GM21737 (cell line): ENCODE data around the gene ARID2.

Source experiments
- ATAC-seq: cut with Tn5 transposase; IDR thresholded peaks from one replicate; pipeline ENCODE4 v1.9.1; 2021; ENCODE audit warnings: mild to moderate bottlenecking, moderate library complexity; ENCODE audit not compliant: unreplicated experiment

ARID2 gene

DNA sequence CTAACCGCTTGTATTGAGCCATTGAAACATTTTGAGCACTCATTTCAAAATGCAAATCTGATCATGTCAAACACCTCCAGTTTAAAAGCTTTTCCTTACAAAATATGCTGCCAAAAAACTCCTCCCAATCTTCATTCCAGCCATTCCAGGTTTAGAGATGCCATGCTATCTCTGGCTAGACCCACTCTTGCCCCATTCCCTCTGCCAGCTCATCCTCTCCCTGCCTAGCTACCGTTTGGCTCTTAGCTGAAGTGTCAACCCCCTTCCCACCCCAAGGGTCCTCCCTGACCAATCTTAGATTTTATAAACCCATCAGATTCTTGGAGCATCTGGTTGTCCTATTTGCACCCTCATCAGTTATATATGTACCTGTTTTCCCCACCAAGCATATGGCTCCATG, 185.9 kb downstream of the ARID2 start:
- no peak for ATAC-seq

GRCh38 chr12:45918818-45919217, 189.3 kb downstream of the ARID2 start:
- ATAC-seq: no peak

DNA sequence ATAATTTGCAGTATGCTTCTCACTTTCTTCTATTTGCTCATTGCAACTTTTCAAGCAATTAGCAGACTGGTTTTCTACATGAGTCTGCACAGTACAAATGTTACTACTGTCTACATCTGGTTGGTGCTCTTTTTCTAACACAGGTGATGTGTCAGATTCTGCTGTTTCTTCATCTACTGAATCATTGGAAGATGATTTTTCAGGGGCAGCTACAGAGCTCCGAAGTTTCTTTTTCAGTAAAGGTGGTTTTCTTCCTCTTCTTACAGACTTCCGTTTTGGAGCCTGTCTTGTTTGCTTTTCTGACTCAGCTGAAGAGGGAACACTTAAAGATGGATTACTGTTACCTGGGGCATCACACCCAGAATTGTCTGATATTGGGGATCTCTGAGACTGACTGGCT, 198.8 kb downstream of the ARID2 start:
- no peak for ATAC-seq

DNA sequence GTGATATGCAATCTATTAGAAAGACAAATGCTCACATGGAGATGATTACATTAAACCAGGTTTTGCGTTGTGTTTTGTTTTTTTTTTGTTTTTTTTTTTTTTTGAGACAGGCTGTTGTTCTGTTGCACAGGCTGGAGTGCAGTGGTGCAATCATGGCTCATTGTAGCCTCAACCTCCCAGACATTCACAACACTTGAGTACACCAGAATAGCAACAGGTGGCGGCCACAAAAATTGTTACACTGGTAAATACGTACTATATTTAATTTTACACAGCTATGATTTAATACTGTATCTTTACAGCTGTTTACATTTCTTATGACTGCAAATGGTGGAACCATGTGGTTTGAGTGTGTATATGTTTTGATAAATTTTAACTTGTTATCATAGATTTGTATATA, 200.9 kb downstream of the ARID2 start:
- no peak for ATAC-seq

GRCh38 chr12:45933504-45933903, 204.0 kb downstream of the ARID2 start:
- no peak for ATAC-seq

GRCh38 chr12:45934956-45935355, 205.4 kb downstream of the ARID2 start:
- no peak for ATAC-seq

GRCh38 chr12:45938566-45938965, 209.1 kb downstream of the ARID2 start:
- ATAC-seq: no peak

- no peak for ATAC-seq
Measured at GRCh38 chr12:45939759-45940158, 210.3 kb downstream of the ARID2 start.

DNA sequence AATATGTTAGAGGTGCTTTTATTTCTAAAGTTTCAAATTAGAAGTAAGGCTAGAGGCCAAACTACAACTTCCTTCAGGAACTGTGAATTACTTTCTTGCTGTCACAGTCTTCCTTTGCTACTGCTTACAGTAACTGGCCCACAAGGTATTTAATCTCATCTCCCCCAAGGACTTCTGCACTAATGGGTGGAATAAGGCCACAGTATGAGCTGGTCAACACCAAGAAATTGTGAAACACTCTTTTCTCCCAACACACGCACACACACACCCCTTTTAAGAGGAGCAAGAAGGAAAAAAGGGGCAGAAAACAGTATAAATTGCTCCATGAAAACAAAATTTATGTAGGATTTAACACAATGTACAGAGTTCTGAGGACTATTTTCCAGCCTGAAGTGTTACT, 215.3 kb downstream of the ARID2 start:
- no peak for ATAC-seq

DNA sequence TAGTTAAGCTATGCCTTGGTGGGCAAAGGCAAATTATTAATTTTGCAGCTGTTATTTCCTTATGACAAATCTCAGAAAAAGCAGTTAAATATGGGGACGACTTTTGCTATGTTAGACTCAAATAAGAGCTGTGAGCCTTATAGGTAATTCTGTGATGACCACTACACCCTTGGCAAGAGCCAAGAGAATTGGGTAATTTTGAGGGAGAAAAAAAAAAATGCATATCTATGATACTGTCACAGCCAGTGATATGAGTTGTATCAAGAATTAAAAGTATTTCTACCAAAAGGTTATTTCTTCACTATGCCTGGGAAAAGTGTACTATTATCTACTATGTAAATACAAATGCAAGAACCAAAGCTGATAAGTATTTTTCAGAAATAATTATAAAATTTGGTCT, 216.9 kb downstream of the ARID2 start:
- ATAC-seq: no peak

- no peak for ATAC-seq
Measured at GRCh38 chr12:45948546-45948945, 219.0 kb downstream of the ARID2 start.
